Measurements from ENCODE around the gene PISD. TPM values are rescaled to one million over a fixed set of nuclear protein-coding genes. Genes with fewer than 3 reads are reported as not detected.
A peak's percentile ranks its signal among the peaks of the same experiment; 100 is the strongest.

PISD gene
- total RNA-seq, 1 donor from 2014 or later = 15.1 TPM

GRCh38 chr22:31628969-31629708 is 32.9 kb downstream of the PISD start:
- DNase-seq = peak; percentile 29
- no peak for ATAC-seq
- intact Hi-C loops (cut with micrococcal nuclease) = no loop called here

DNA sequence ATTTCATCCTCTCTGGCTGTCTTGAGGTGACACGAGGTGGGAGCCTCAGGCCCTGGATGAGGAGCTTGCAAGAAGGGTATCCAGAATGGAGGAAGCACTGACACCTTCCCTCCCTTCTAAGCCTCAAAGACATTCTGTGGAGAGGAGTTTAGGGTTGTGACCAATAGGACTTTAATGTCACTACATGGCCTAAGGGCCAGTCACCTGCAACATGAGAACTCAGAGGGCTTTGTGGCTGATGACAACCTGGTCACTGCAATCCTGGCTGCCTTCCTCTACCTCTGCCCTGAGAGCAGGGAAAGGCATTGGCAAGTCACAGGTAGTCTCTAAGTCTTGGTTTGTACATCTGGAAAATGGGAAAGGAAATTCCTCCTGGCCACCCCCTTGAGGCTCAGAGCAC is 33.7 kb downstream of the PISD start:
- ATAC-seq = no peak
- intact Hi-C loops (cut with micrococcal nuclease) = no loop called here

DNA sequence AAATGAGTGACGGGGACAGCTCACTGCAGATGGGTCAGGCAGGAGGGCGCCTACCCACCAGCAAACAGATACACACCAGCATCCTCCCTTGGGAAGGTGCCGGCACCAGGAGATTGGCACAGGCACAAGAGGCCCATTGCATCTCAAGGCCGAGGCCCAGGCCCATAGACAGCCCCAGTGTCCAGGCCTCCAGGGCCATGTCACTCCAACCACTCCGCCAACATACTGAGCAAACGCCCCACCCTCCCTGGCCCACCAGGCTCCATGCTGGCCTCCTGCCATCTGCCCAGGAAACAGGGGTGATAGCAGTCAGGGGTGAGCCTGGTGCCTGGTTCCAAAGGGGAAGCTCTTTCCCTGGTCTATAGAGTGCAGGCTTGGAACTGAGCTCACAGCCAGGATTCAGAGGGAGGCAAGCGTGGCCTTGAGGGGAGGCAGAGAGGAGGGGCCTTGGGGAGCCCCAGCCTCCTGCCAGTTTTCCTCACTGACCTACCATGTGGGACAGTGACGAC is 34.7 kb downstream of the PISD start:
- intact Hi-C loops (cut with micrococcal nuclease) = no loop called here
- no peak for DNase-seq
- ATAC-seq = no peak

More for the DNA sequence above, 33.7 kb downstream of the PISD start:
- DNase-seq = peak; percentile 3

- DNase-seq (no peak), ATAC-seq (no peak)
- intact Hi-C loops (cut with micrococcal nuclease) = no loop called here
These were observed 35.4 kb downstream of the PISD start for GRCh38 chr22:31626427-31627150.

DNA sequence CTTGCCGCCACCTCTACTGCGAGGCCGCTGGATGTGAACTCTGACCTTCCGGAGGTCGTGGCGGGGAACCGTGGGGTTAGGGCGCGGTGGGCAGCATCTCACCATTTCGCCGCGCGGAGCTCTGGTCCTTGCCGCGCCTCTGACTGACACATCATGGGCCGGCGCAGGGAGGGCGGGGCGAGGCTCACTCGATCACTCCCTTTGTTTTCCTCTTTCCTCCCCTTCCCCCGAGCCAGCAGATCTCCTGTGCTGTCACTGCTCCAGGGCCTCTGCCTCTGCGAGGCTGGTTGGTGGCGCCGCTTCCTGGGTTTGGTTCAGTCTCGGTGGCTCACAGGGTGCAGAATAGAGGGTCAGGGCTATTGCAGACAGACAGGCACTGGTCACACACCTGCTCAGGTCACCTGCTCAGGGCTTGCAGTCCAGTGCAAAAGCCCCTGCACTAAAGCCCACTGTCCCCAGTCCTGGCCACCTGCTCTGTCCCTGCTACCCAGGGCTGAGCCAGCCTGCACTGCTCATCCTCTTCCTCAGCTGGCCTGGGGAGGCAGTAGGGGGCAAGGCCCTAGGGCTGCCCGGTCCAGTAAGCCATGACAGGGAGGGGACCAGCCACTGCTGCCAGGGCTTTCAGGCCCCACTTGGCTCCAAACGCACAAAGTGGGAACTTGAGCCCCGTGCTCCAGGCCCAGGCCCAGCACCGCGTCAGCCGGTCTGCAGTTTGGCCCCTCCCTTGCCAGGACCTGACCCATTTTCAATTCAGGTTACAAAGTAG is 36.2 kb downstream of the PISD start:
- DNase-seq (peak; percentile 61), ATAC-seq (no peak)
- intact Hi-C loops (cut with micrococcal nuclease) = no loop called here

- no peak for ATAC-seq
- intact Hi-C loops (cut with micrococcal nuclease) = no loop called here
- DNase-seq = no peak
These were observed 36.8 kb downstream of the PISD start for GRCh38 chr22:31625257-31625640.

DNA sequence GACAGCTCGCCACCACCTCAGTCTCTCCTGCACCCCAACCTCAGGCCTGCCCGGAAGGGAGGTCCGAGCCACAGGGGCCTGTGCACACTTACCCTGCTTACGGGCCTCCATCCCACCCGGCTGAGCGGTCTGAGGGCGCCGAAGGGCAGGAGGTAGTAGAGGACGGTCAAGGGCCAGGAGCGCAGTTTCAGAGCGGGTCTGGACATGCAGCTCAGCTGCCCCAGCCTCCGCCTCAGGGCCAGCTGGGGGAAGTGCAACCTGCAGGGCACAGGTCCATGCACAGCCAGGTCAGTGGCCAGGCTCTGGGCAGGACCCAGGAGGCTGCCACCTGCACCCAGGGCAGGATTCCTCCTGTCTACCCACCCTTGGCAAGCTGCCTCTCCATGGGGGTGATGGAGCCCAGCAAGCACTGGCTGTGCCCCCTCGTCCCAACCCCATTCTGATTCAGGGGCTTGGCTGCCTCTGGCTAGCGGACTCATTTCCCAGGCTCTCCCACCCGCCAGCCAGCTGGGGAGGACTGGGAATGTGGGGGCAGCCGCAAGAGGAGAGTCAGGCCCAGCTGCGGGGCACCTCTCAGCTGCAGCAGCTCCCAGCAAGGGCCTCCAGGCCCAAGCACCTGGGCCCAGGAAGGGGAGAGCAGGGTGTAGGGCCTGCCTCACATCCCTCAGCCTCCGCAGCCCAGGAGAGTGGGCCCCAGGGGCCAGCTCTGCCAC is 38.3 kb downstream of the PISD start:
- intact Hi-C loops (cut with micrococcal nuclease) = no loop called here
- DNase-seq = no peak
- ATAC-seq = no peak

- DNase-seq = no peak
- no peak for ATAC-seq
- intact Hi-C loops (cut with micrococcal nuclease) = no loop called here
These were observed 39.0 kb downstream of the PISD start for GRCh38 chr22:31622980-31623379.

DNA sequence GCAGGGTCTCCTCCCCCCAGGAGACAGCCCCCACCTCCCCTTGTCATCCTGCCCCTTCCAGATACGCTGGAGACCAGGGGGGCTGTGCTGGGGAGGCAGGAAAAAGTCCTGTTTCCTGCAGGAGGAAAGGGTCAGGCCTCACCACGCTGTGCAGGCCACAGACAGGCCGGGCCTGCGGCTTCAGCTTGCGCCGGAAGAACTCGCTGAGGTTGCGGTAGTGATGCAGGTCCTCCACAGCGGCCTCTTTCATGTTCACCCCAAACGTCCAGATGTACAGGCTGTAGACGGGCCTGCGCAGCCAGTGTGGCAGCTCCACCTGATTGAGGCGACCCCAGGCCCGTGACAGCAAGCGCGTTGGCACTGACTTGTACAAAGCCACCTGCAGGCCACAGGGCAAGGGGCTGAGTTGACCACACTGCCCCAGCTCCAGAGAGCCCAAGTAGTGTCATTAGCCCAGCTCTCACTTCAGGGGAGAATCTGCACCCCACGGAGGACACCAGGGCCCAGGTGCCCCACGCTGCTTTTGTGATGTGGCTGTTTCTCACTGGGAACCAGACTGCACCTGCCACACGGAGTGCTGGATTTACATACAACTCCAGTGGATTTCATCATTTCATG is 40.4 kb downstream of the PISD start:
- intact Hi-C loops (cut with micrococcal nuclease) = no loop called here
- ATAC-seq = no peak
- no peak for DNase-seq

GRCh38 chr22:31620756-31621480 is 41.1 kb downstream of the PISD start:
- no peak for DNase-seq
- ATAC-seq = no peak
- intact Hi-C loops (cut with micrococcal nuclease) = no loop called here

DNA sequence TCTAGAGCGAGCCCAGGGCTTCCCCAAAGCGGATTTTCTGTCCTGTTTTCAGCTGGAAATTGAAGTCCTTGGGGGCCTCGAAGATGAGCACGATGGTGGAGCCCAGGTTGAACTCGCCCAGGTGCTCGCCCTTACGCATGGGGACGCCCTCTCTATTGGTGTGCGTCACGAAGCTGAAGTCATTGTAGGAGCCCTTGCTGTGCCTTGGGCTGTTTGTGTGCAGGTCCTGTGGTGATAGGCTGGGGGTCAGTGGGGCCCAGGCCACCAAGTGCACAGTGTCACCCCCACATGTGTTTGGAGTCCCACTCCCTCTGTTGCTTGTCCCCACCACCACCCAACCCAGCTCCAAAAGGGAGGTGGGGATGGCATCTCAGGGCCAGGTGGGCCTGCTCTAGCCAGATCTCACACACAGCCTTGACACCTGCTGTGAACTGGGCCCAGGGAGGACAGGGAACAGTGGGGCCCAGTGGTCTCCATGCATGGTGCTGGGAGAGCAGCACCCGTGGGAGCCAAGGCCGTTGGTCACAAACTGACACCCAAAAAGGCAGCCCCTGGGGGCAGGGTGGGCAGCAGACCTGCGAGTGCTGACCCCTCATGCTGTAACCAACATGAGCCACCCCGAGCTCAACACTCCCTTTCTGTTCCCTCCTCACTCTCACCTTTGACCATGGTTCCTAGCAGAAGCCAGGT is 42.3 kb downstream of the PISD start:
- intact Hi-C loops (cut with micrococcal nuclease) = no loop called here
- no peak for DNase-seq
- ATAC-seq = no peak

- DNase-seq = no peak
- intact Hi-C loops (cut with micrococcal nuclease) = no loop called here
- no peak for ATAC-seq
These were observed 43.4 kb downstream of the PISD start for GRCh38 chr22:31618471-31619176.

GRCh38 chr22:31618057-31618456 is 44.0 kb downstream of the PISD start:
- intact Hi-C loops (cut with micrococcal nuclease) = no loop called here
- no peak for DNase-seq
- ATAC-seq = no peak

GRCh38 chr22:31616315-31616980 is 45.6 kb downstream of the PISD start:
- intact Hi-C loops (cut with micrococcal nuclease) = no loop called here
- DNase-seq (no peak), ATAC-seq (no peak)

DNA sequence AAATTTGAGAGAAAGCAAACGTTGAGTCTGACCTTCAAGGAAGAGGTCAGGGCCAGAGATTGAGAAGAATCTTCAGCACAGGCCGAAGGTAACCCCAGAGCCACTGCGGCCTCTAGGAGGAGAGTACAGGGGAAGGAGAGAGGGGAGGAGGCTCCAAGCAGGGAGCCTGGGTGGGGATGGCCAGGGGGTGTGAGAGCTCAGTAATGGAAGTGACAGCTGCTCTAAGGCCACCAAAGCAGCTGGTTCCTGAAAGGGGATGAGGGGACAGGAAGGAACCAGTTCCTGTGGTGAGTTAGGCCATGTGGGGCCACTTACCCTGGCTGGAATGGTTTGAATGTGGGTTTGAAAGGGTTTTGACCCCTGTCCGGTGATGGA is 46.1 kb downstream of the PISD start:
- DNase-seq (no peak), ATAC-seq (no peak)
- intact Hi-C loops (cut with micrococcal nuclease) = no loop called here

GRCh38 chr22:31615491-31615860 is 46.5 kb downstream of the PISD start:
- DNase-seq (no peak), ATAC-seq (no peak)
- intact Hi-C loops (cut with micrococcal nuclease) = no loop called here

Measured in left ventricle myocardium superior (tissue), 1 donor.